Right cardiac atrium (tissue), 5 donors: ENCODE results near the gene PKNOX2. TPM values are rescaled to one million over a fixed set of nuclear protein-coding genes. Genes with fewer than 3 reads are reported as not detected.

Experiments used
- ATAC-seq, 2 donors: fragments of 200-7000 bp; cut with Tn5 transposase; one replicate each; pipeline versions ENCODE4 v1.8.0 to v1.9.1; 2020; ENCODE audit warnings: moderate library complexity in 2 of 2, mild to moderate bottlenecking in 1 of 2
- DNase-seq, 3 donors: peaks; one replicate each; pipeline ENCODE4 v3.0.0-alpha.2; 2020
- H3K27ac ChIP-seq: one replicate; pipeline ENCODE4 v1.5.1; 2013; ENCODE audit warnings: mild to moderate bottlenecking, low read length, control low read depth, moderate library complexity
- H3K27me3 ChIP-seq: one replicate; pipeline ENCODE4 v1.6.1; 2013; ENCODE audit not compliant: control insufficient read depth, insufficient read depth
- H3K4me1 ChIP-seq: one replicate; pipeline ENCODE4 v1.6.1; 2013; ENCODE audit warnings: low read length; ENCODE audit not compliant: control insufficient read depth, insufficient read depth
- H3K4me3 ChIP-seq: one replicate; pipeline ENCODE4 v1.5.1; 2013; ENCODE audit warnings: low read length, control low read depth
- H3K9me3 ChIP-seq: one replicate; pipeline ENCODE4 v1.6.1; 2013; ENCODE audit warnings: low read length; ENCODE audit not compliant: control insufficient read depth
- WGBS: extraction: QIAGEN DNeasy Blood & Tissue Kit; methylation state at CpG from one replicate; pipeline ENCODE4 v1.1.7; 2013; 5-methylcytosine and 5-hydroxymethylcytosine counted together
- intact Hi-C, 4 donors: fragments of 100-400 bp; cut with DNase I; formaldehyde crosslinking; loops; one replicate each; pipeline versions ENCODE4 v1.11.0 to v1.14.0; 2022 to 2023
- long read RNA-seq, 4 donors: library from polyadenylated mRNA; unstranded; transcript quantifications; one replicate each; pipeline ENCODE4 v2.0.0, GENCODE V29; 2020 to 2021
- polyA plus RNA-seq: library from polyadenylated mRNA; stranded (reverse); fragments of 200-250 nt; gene quantifications from one replicate; pipeline ENCODE4 v1.2.3, GENCODE V29; 2013
- total RNA-seq, 4 donors: library from RNA; stranded (reverse); fragmentation: NEBNext Ultra II Directional; extraction: Animal tissue kit (Norgen Biotek cat#: 25700); gene quantifications; one replicate each; pipeline ENCODE4 v1.2.1, GENCODE V29; 2021
- donor health status: healthy with polysubstance abuse.
- donor health status: DM: no; HTN: yes; CAD: no.
- donor health status: DM: no; HTN: no; CAD: no.
- donor health status: DM: no; HTN: yes; CAD: no; lungs with severe emphysema.
- donor health status: DM: yes; HTN: yes; CAD: no.

Gene PKNOX2
- total RNA-seq (10 to 100 TPM; 12.5 to 20.2 (median 18.8) TPM), polyA plus RNA-seq (8.1 TPM)
- long read RNA-seq, donor 1, partial matches to known transcripts: 3 of 9 reads
- long read RNA-seq, donor 1, other reads (novel, unspliced or antisense): 6 of 9 reads
- long read RNA-seq, donor 2, partial matches to known transcripts: 7 of 9 reads
- long read RNA-seq, donor 2, other reads (novel, unspliced or antisense): 1 of 9 reads
- long read RNA-seq, donor 3, partial matches to known transcripts: 4 of 10 reads
- long read RNA-seq, donor 3, other reads (novel, unspliced or antisense): 5 of 10 reads
- long read RNA-seq, donor 4, partial matches to known transcripts: 1 of 5 reads
- long read RNA-seq, donor 4, other reads (novel, unspliced or antisense): 3 of 5 reads

GRCh38 chr11:125164422-125165110, at the start of gene PKNOX2:
PKNOX2 (plus strand) TSS chr11:125164751; CDS start chr11:125351306, 186,555 bp downstream.
- intact Hi-C loops: loop anchor here (5.0 to 10.0 kb wide), 4 partner anchors 58 to 240 kb away; no protein-coding TSS in a partner anchor
- no peaks in the 10 kb centered on the region for H3K9me3 ChIP-seq
- no peaks in the 10 kb centered on the region for H3K27me3 ChIP-seq
- ATAC-seq (peak; percentile 79 to 84), DNase-seq (peak; percentile 84 to 94 (median 94))
- under 1% methylated on average over 58 of the region's 58 CpGs for WGBS
- H3K27ac ChIP-seq: peak within 1 kb of the TSS; percentile 86
- H3K4me1 ChIP-seq: peaks cover 3% of the 10 kb centered on the region
- H3K4me3 ChIP-seq: peak within 1 kb of the TSS; percentile 72

GRCh38 chr11:125117429-125117828, 47.1 kb upstream of the PKNOX2 start:
- Histone ChIP-seq H3K27ac (no peak overlapping the region), H3K4me1 (no peaks in the 10 kb centered on the region), H3K9me3 (no peaks in the 10 kb centered on the region), H3K4me3 (no peak overlapping the region), H3K27me3 (no peaks in the 10 kb centered on the region)
- 60% methylated on average over 4 of the region's 4 CpGs for WGBS
- DNase-seq: no peak
- intact Hi-C loops: no loop called here
- ATAC-seq: no peak

- DNase-seq: no peak
- Histone ChIP-seq H3K27ac (no peak overlapping the region), H3K4me1 (peaks cover 3% of the 10 kb centered on the region), H3K27me3 (no peaks in the 10 kb centered on the region), H3K4me3 (no peak overlapping the region), H3K9me3 (no peaks in the 10 kb centered on the region)
- no peak for ATAC-seq
- WGBS: 78% methylated on average over 4 of the region's 4 CpGs
- intact Hi-C loops: no loop called here
Measured at GRCh38 chr11:125123194-125123946, 41.2 kb upstream of the PKNOX2 start.

GRCh38 chr11:125123947-125124617, 40.5 kb upstream of the PKNOX2 start:
- ATAC-seq (peak; percentile 90 to 92), DNase-seq (peak; percentile 67 to 87 (median 81))
- Histone ChIP-seq H3K27me3 (no peaks in the 10 kb centered on the region), H3K27ac (no peak overlapping the region), H3K4me3 (no peak overlapping the region), H3K4me1 (peaks cover 3% of the 10 kb centered on the region), H3K9me3 (no peaks in the 10 kb centered on the region)
- intact Hi-C loops: no loop called here
- 58% methylated on average over 10 of the region's 10 CpGs for WGBS

- intact Hi-C loops: no loop called here
Measured at GRCh38 chr11:125124618-125124992, 39.9 kb upstream of the PKNOX2 start.

GRCh38 chr11:125128450-125128849, 36.1 kb upstream of the PKNOX2 start:
- 67% methylated on average over 4 of the region's 4 CpGs for WGBS

More at GRCh38 chr11:125124618-125124992, 39.9 kb upstream of the PKNOX2 start:
- no peak overlapping the region for H3K4me3 ChIP-seq
- H3K4me1 ChIP-seq: peaks cover 3% of the 10 kb centered on the region
- DNase-seq (no peak), ATAC-seq (no peak)
- H3K9me3 ChIP-seq: no peaks in the 10 kb centered on the region
- no peak overlapping the region for H3K27ac ChIP-seq
- H3K27me3 ChIP-seq: no peaks in the 10 kb centered on the region
- WGBS: 84% methylated on average over 4 of the region's 4 CpGs

GRCh38 chr11:125129316-125129993, 35.1 kb upstream of the PKNOX2 start:
- Histone ChIP-seq H3K4me1 (no peaks in the 10 kb centered on the region), H3K27me3 (no peaks in the 10 kb centered on the region), H3K27ac (no peak overlapping the region), H3K4me3 (no peak overlapping the region), H3K9me3 (no peaks in the 10 kb centered on the region)
- 71% methylated on average over 22 of the region's 22 CpGs for WGBS
- DNase-seq (no peak), ATAC-seq (no peak)
- intact Hi-C loops: no loop called here

More at GRCh38 chr11:125128450-125128849, 36.1 kb upstream of the PKNOX2 start:
- H3K9me3 ChIP-seq: no peaks in the 10 kb centered on the region
- H3K27ac ChIP-seq: no peak overlapping the region
- no peak for ATAC-seq
- no peaks in the 10 kb centered on the region for H3K27me3 ChIP-seq
- H3K4me1 ChIP-seq: peaks cover 3% of the 10 kb centered on the region
- DNase-seq: no peak
- intact Hi-C loops: no loop called here
- no peak overlapping the region for H3K4me3 ChIP-seq

- H3K4me1 ChIP-seq: no peaks in the 10 kb centered on the region
- H3K27me3 ChIP-seq: no peaks in the 10 kb centered on the region
- 38% methylated on average over 1 of the region's 1 CpG for WGBS
- H3K27ac ChIP-seq: no peak overlapping the region
- no peaks in the 10 kb centered on the region for H3K9me3 ChIP-seq
- no peak overlapping the region for H3K4me3 ChIP-seq
- ATAC-seq: no peak
- intact Hi-C loops: no loop called here
- no peak for DNase-seq
Measured at GRCh38 chr11:125132071-125132470, 32.5 kb upstream of the PKNOX2 start.

GRCh38 chr11:125132596-125132995, 32.0 kb upstream of the PKNOX2 start:
- DNase-seq (no peak), ATAC-seq (no peak)
- 78% methylated on average over 7 of the region's 7 CpGs for WGBS
- Histone ChIP-seq H3K4me1 (no peaks in the 10 kb centered on the region), H3K27me3 (no peaks in the 10 kb centered on the region), H3K27ac (no peak overlapping the region), H3K9me3 (no peaks in the 10 kb centered on the region), H3K4me3 (no peak overlapping the region)
- intact Hi-C loops: no loop called here

GRCh38 chr11:125136001-125136400, 28.6 kb upstream of the PKNOX2 start:
- Histone ChIP-seq H3K4me3 (no peak overlapping the region), H3K27ac (no peak overlapping the region), H3K4me1 (no peaks in the 10 kb centered on the region), H3K27me3 (no peaks in the 10 kb centered on the region), H3K9me3 (no peaks in the 10 kb centered on the region)
- DNase-seq: no peak
- intact Hi-C loops: no loop called here
- no peak for ATAC-seq
